Fibroblast of pulmonary artery (primary cell): ENCODE data around the gene ECI1.

Source experiments
- DNase-seq: peaks from one replicate; pipeline ENCODE4 v3.0.0-alpha.2; 2010; ENCODE audit warnings: low read depth
- H3K4me3 ChIP-seq: replicated peaks from 2 replicates; pipeline ENCODE4 v1.5.1; 2011; ENCODE audit warnings: low read depth, mild to moderate bottlenecking, control low read depth, low read length, moderate library complexity
- TF ChIP-seq, protein P1 (sequence below): IDR thresholded peaks from 2 replicates; pipeline ENCODE4 v1.5.1; 2011; ENCODE audit warnings: mild to moderate bottlenecking, control low read depth, low read length, inconsistent platforms; ENCODE audit errors: missing control alignments

ECI1 gene

GRCh38 chr16:2280461-2280860 is 29.1 kb upstream of the ECI1 start:
- no peak overlapping the region for H3K4me3 ChIP-seq
- TF ChIP-seq, protein P1, sequence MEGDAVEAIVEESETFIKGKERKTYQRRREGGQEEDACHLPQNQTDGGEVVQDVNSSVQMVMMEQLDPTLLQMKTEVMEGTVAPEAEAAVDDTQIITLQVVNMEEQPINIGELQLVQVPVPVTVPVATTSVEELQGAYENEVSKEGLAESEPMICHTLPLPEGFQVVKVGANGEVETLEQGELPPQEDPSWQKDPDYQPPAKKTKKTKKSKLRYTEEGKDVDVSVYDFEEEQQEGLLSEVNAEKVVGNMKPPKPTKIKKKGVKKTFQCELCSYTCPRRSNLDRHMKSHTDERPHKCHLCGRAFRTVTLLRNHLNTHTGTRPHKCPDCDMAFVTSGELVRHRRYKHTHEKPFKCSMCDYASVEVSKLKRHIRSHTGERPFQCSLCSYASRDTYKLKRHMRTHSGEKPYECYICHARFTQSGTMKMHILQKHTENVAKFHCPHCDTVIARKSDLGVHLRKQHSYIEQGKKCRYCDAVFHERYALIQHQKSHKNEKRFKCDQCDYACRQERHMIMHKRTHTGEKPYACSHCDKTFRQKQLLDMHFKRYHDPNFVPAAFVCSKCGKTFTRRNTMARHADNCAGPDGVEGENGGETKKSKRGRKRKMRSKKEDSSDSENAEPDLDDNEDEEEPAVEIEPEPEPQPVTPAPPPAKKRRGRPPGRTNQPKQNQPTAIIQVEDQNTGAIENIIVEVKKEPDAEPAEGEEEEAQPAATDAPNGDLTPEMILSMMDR: no peak
- DNase-seq: no peak

DNA sequence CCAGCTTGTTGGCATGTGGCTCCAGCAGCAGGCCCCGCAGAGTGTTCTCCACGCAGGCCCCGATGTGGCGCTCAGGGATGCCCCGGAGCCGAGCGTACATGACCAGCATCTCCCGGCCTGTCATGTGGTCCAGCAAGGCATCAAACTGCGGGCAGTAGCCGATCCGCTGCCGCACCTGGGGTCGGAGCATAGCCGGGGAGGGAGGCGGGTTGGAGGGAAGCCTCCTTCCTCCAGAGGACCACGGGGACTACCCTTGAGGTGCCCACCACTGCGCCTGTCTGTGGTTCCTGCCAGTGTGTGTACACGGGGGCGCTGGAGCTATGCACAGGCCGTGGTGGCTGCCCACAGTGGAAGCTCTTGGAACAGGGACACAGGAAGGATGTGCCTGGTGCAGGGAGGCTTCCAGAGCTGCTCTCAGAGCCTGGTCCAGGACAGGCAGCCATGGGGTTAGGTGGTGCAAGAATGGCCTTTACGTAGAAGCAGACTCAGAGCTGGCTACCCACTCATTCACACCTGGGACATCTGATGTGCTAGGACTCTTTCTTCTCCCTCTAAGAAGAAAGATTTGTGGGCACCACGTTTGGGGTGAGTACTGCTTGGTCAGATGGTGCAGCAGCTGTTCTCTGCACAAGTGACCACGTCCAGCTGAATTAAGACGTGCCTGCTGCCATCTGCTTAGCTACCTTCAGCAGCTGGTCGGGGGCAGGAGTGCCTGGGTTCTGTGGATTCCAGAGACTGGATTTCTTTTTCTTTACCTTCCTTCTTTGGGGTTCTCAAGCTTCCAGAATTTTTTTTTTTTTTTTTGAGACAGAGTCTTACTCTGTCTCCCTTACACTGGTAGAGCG is 27.8 kb upstream of the ECI1 start:
- H3K4me3 ChIP-seq: no peak overlapping the region
- DNase-seq: no peak
- TF ChIP-seq, protein P1: no peak

GRCh38 chr16:2278272-2278608 is 26.9 kb upstream of the ECI1 start:
- no peak overlapping the region for H3K4me3 ChIP-seq
- TF ChIP-seq, protein P1: no peak
- DNase-seq: no peak

DNA sequence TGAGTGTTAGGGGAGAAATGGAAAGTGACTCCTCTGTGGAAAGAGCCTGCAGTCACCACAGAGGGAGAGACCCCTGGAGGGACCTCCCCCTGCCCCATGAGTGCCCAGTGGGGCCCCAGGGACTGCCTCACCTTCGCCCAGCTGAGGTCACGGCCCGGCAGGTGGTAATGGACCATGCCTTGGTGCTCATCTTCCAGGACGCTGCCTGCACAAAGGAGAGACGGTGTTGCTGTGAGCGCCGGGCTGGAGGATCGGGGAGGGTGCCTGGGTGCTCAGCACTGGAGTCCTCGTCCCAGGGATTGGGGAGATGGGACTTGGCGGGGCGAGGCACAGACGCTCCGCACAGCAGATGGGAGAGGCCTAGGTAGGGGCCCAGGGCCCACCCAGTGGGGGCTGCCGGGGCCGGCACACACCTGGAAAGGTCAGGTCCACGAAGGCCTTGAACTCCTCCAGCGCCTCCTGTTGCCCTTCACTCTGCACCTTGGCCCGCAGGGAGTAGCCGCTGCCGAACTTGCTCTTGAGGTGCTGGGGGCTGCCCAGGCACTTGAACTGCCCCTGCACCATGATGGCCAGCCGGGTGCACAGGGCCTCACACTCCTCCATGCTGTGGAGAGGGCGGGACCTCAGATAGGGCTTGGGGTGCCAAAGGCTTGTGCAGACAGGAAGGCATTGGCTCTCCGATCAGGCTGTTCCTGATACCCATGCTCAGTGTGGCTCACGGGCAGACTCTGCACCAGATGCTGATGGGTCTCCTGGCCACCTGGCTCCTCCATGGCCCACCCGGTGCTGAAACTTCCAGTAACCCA is 26.3 kb upstream of the ECI1 start:
- TF ChIP-seq, protein P1: no peak
- no peak overlapping the region for H3K4me3 ChIP-seq
- no peak for DNase-seq

DNA sequence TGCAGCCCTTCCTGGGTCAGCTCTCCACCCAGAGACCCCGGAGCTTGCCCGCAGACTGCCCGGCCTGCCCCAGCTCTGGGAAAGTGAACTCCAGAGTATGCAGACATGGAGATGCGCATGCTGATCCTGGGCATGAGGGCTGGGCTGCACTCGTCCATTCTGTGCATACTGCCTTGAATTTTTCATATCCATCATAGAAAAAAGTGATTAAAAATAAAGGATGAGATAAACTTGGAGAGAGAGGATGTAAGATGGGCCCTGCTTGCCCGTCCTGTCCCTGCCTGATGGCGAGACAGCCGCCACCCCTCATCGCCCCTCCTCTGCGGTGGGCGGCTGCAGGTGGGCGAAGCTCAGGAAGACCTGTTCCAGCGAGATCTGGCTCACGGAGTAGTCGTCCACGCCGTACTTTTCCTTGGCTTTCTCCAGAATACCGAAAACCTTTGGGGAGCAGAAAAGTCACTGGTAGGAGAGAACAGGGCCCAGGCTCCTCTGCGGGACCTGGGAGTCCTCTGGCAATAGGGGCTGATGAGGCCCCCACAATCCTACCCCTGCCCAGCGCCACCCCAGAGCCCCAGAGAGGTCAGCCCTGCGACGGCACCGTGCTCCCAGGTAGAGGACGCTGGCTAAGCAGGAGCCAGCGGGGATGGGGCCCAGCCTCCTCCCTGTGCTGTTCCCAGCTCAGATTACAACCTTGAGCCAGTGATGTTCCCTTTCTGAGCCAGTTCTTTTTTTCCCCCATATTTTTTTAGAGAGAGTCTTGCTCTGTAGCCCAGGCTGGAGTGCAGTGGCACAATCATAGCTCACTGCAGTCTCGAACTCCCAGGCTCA is 25.2 kb upstream of the ECI1 start:
- no peak overlapping the region for H3K4me3 ChIP-seq
- TF ChIP-seq, protein P1: no peak

GRCh38 chr16:2275476-2276367 is 24.3 kb upstream of the ECI1 start:
- H3K4me3 ChIP-seq: no peak overlapping the region
- TF ChIP-seq, protein P1: no peak
- no peak for DNase-seq

More for the DNA sequence above, 25.2 kb upstream of the ECI1 start:
- DNase-seq: no peak
